CD4-positive, alpha-beta T cell treated with Interferon gamma for 1 hour (primary cell): ENCODE results near the gene ARVCF.
A peak's percentile ranks its signal among the peaks of the same experiment; 100 is the strongest.

ENCODE experiments used
- DNase-seq: peaks from one replicate; pipeline ENCODE4 v3.0.0-alpha.2; 2020

The ARVCF gene

DNA sequence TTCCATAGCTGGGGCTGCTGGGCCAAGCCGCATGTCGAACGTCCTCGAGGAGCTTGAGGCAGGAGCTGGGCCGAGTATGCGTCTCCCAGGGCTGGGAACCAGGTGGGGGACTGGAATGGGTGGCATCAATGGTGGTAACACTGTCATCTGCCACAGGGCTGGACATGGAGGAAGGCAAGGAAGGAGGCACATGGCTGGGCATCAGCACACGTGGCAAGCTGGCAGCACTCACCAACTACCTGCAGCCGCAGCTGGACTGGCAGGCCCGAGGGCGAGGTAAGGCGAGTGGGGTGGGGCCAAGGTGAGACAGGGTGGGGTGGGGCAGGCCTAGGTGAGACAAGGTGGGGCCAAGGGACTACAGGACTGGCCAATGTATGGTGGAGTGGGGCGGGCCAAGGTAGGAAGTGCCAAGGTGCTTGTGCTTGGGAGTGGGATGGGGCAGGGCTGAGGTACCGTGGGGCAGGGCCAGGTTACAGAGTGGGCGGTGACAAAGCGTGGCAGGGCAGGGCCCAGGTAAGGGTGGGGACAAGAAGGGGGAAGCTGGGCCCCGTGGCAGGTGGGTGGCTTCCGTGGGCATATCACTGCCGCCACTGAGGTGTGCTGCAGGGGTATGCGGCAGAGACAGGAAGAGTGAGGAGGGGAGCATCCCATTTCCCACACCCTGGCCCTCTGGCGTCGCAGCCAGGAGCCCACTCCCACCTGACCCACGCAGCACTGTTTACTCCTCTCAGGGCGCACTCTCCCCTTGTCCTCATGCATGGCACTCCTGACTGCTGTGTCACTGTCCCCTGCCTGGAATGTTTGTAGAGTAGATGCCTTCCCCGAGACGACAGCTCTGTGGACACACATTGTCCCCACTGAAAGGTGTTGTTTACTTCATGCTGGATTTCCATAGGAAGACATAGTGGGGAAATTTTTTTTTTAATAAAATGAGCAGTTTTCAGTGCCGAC lies 36.0 kb upstream of the ARVCF start:
- no peak for DNase-seq

GRCh38 chr22:20051927-20052308 lies 35.3 kb upstream of the ARVCF start:
- no peak for DNase-seq

GRCh38 chr22:20046730-20047129 lies 30.1 kb upstream of the ARVCF start:
- no peak for DNase-seq

DNA sequence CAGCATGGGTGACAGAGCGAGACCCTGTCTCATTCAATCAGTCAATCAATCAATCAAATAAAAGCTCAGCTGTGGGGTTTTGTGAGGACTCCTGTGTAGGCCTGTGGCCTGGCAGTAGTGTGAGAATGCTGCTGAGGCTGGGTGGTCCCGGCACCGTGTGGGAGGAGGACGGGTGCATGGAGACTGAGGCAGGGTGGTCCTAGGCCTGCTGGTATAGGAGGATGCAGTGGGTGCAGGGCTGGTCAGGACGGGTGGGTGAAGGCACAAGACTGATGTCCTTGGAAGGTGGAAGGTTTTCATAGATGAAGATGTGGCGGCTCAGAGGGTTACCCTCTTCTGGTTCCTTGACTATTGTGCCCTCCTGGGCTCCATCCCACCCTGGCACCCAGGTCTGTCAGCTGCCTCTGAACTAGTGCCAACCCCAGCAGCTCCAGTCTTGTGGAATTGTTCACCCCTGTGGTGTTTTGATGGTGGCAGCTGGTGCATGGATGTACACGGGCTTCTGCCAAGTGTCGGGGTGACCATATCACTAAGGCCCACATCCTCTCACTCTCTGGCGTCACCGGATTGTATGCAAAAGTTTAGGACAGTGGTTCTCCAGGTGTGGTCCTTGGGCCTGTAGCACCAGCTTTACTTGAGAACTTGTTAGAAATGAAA lies 28.0 kb upstream of the ARVCF start:
- no peak for DNase-seq

GRCh38 chr22:20043997-20044342 lies 27.3 kb upstream of the ARVCF start:
- no peak for DNase-seq

- no peak for DNase-seq
These were observed 26.7 kb upstream of the ARVCF start for GRCh38 chr22:20043057-20043996.

DNA sequence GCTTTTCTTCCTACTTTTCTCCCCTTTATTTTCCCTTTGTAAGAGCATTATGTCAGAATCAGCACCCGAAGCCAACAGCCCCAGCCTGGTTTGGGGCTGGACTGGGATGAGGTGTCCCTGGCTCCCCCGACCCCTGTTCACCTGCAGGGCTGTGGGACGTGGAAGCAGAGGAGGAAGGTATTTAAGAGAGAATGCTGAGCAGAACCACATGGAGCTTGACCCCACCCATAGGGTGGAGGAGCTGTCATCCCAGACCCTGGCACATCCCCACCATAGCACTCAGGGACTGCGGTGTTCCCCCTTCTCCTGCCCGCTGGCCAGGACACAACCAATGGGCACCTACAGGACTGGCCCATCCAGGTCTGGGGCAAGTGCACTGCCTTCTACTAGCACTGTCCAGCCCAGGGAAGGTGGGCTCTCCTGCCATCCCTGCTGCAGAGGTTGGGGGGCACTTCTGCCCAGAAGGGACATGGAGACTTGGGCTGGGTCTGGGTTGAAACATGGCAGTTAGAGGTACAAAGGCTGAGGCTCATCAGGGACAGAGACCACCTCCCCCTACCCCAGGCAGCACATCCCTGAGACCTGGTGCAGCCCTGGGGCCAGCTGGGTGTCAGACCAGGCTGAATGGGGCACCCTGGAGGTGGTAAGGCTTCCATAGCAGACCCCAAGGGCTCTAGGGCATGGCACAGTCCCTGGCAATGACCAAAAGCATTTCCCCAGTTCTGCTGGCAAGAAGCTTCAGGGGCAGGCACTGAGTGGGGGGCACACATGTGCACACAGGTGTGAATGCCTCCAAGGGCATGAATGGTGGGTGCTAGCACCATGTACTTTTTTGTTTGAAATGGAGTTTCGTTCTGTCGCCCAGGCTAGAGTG lies 23.9 kb upstream of the ARVCF start:
- DNase-seq = no peak

DNA sequence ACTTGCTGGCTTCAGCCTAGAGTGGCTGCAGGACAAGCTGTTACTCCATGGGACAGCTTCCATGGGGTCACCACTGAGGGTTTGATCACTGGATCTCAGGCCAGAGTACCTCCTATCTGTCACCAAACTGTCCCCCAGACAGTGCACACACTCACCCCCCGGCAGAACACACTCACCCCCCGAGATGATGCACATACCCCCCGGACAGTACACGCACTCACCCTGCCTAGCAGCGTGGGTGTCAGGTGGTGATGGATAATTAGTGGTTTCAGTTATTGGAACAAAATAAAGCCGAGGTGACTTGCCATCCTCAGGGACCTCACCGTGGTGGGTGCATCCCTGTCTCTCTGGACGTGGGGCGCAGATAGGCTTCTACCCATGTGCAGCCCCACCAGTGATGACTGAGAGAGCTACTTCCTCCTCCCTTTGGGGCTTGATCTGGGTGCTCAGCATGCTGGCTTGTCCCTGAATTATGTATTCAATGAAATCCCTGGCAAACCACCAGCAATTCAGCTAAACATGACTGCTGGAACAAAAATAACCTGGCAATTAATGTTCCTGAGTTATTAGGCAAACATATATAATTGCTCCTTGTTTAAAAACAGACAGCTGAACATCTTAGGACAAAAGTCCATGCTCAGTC lies 23.2 kb upstream of the ARVCF start:
- no peak for DNase-seq

GRCh38 chr22:20038574-20038973 lies 22.0 kb upstream of the ARVCF start:
- DNase-seq = no peak

- DNase-seq = no peak
These were observed 20.8 kb upstream of the ARVCF start for GRCh38 chr22:20037419-20037818.

DNA sequence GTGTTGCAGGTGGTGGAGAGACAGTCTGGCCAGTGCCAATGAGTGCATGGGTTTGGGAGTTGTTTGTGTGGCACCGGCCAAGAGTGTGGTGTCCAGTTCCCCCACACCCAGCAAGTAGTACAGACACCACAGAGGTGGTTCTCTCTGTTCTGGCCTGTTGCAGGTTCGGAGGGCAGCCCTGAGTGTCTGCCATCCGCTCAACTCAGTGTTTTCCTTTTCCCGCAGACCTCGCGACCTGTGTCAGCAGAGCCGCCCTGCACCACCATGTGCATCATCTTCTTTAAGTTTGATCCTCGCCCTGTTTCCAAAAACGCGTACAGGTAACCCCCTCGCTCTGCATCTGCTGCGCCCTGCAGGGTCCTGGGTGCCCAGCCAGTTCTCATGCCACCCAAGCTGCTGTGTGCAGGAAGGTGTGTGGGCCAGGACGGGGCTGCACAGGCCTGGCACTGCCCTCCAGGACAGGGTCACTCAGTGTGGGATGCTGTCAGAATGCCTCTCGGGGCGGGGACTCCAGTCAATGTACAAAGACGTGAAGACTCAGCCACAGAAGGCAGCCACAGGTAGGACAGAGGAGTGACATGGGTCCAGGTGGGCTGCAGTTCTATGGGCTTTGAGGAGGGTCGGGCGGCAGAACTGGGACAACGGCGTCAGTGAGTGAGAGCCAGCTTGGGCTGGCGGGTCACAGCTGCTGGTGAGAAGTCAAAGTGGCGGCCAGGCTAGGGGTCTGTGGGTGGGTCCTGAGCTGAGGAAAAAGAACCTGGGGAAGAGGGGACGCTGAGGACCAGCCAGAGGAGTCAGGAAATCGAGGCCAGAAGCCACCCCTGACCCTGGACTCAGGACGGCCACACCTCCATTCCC lies 20.1 kb upstream of the ARVCF start:
- no peak for DNase-seq

- no peak for DNase-seq
These were observed 19.5 kb upstream of the ARVCF start for GRCh38 chr22:20036084-20036482.

DNA sequence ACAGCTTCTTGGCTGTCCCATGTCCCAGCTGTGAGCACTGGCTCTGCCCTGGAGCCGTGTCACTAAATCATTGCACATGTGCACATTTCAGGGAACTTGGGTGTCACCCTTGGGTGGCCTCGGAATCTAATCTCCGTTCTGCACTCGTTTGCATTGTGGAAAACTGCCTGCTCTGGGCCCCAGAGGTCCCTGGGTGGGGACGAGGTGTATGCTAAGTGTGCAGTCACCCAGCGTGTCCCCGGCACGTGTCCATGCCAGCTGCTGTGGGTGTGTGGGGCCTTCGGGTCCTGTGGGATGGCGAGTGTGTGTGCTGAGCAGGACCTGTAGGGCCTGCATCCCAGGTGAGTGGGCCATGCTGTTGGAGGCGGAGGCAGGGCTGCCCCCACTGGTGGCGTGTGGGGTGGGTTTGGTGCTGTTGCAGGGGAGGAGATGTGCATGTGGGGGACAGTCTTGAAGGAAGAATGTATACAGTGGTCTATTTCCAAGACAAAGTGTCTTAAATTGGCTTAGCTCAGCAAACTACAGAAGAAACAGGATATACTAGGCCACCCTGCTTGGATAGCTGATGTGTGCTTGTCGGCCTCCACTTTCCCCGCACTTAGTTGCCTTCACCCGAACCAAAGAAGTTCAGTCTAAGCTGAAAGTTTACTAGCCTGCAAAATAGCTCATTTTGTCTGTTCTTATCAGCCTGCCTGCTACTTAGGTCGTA lies 18.9 kb upstream of the ARVCF start:
- DNase-seq = no peak

- no peak for DNase-seq
These were observed 17.5 kb upstream of the ARVCF start for GRCh38 chr22:20034143-20034542.

DNA sequence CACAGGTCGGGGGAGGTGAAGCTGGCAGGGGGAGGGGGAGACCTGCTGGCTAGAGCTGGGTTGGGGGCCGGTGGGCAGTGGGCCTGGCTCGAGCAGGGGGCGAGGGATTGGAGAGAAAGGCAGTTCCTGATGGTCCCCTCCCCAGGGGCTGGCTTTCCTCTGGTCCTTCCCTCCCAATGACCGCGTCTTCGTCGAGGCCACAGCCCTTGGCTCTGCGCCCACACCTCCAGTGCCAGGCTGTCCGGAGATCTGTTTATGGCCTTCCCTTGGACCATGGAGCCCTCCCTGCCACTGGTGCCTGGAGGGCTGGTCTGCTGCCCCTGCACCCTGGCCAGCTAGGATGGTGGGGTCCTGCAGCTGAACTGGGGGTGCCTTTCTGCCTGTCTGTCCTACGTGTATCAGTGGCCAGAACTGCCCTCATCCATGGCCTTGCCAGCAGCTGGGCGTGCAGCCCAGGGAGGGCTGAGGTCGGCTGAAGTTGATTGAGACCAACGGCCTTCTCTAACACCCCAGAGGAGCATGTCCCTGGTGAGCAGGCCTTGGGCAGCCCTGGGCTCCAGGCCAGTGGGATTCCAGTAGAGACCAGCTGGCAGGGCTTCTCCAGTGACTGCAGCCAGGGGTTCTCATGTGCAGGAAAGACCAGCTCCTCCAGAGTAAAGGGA lies 16.6 kb upstream of the ARVCF start:
- no peak for DNase-seq

- no peak for DNase-seq
These were observed 15.9 kb upstream of the ARVCF start for GRCh38 chr22:20032407-20032991.

DNA sequence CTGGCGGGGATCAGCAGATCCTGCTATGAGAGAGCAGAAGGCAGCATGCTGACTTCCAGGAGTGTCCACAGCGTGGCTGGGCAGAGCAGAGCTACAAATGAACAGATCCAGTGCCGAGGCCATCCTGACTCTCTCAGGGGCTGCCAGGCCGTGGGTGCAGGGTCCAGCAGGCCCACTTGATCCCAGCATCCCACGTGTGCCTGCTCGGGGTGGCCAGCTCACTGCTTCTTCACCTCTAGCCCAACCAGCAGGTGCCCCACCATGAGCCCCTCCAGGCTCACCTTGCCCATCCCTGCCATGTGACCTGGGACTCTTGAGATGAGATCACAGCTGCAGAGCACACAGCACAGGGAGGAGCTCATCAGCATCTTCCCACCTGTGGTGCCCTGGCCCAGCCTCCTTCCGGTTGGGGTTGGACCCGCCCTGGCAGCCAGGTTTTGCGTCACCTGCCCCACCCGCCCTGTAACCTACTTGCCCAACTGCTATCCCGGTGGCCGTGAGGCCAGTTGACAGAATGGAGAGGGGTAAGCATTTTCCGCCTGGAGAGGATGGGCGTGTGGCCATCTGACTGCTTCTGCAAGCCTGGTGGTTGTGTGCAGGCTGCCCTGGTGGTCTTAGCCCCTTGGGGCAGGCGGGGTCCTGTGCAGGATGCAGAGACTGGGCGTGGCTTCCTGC lies 15.2 kb upstream of the ARVCF start:
- peak; percentile 39 for DNase-seq

- DNase-seq = no peak
These were observed 13.1 kb upstream of the ARVCF start for GRCh38 chr22:20029550-20030225.
